ENCODE results near the gene MPO. TPM values are rescaled to one million over a fixed set of nuclear protein-coding genes. Genes with fewer than 3 reads are reported as not detected.

Gene MPO
- total and polyA plus RNA-seq, 2 donors (not counting 3 experiments of a cell fraction or from before 2014, with no cell fraction given) = not detected

DNA sequence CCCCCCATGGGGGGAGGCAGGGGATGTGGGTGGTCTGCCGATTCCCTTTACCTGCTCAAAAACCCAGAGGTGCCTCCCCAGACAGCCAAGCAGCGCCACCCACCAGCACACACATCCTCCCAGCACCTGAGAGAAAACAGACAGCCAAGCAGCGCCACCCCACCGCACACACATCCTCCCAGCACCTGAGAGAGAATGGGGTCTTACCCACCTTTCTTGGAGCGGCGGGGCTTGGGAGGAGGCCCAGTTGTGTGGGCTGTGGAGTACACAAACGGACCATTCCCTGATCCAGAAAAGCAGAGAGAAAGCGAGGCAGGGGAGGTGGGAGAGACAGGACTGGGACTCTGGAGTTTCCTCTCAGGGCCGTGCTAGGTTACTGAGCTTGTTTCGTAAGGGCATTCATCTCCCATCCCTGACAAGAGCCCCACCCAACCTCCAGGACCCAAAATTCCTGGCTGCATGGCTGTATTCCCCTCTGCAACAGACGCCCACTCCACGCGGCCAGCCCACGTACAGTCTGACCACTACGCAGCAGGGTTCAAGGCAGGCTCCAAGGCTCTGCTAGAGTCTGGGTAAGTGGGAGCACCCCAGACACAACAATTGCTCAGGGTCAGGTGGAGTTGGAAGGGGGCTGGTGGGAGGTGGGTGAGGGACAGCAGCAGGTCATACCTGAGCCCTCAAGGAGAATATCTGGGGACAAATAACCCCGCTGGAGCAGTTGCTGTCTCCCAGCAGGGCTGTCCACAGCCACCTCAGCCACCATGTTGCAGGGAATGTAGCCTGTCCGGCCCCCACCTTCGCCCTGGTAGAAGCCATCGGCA lies 25.6 kb upstream of the MPO start:
- H3K9me3 ChIP-seq (replicated peaks; ENCODE audit: control insufficient read depth, insufficient read depth, low read length) = no peaks in the 10 kb centered on the region
- H3K9ac ChIP-seq (replicated peaks; ENCODE audit: extremely low read depth, insufficient read depth, low read length) = no peak overlapping the region
- H3K4me3 ChIP-seq (replicated peaks in 1 of 3; ENCODE audit: insufficient read depth in 1 of 3, low read depth in 1 of 3, low read length in 3 of 3) = no peak overlapping the region
- H4K20me1 ChIP-seq (replicated peaks; ENCODE audit: control insufficient read depth, extremely low read depth, insufficient read depth, low read length) = no peaks in the 10 kb centered on the region
- no peaks in the 10 kb centered on the region for H3K27me3 ChIP-seq (ENCODE audit: control insufficient read depth in 2 of 2, insufficient read depth in 2 of 2, low read length in 2 of 2)
- FAIRE-seq (no peak), DNase-seq (ENCODE audit: low read depth, low spot score) (no peak)
- H3K4me2 ChIP-seq (ENCODE audit: insufficient read depth, low read length) = no peak overlapping the region
- intact Hi-C loops (cut with micrococcal nuclease) = no loop called here
- no peak overlapping the region for H3K27ac ChIP-seq (ENCODE audit: insufficient read depth, low read depth, low read length)
- dilution Hi-C loops (cut with MboI; ENCODE audit: extremely low pct_ligation_motif_present, low sequenced_read_pairs) = no loop called here
- H2AFZ ChIP-seq (ENCODE audit: low read depth, low read length) = no peak overlapping the region
- ChIA-PET CTCF (interaction anchor here (2.6 kb wide), 1 partner anchor 111 kb away, joined by 30 read pairs; the partner anchor contains the start of gene RNF43), POLR2A (no interaction called here)
- H3K4me1 ChIP-seq (ENCODE audit: control insufficient read depth, extremely low read depth, insufficient read depth, low read length) = no peaks in the 10 kb centered on the region
- H3K79me2 ChIP-seq (ENCODE audit: control insufficient read depth, insufficient read depth, low read length) = no peaks in the 10 kb centered on the region
- no TSS peak for BruUV-seq (replicated peaks)
- no peak for TF ChIP-seq POLR2A (IDR thresholded peaks at IDR 0.05; ENCODE audit: low read depth, low read length)
- TF ChIP-seq POLR2AphosphoS5 (IDR thresholded peaks at IDR 0.05; ENCODE audit: insufficient read depth, low read depth, low read length) = no peak
- TF ChIP-seq EZH2 (IDR thresholded peaks at IDR 0.05; ENCODE audit: borderline replicate concordance, low read depth, low read length, severe bottlenecking) = no peak
- no peak for TF ChIP-seq MYC (IDR thresholded peaks at IDR 0.05; ENCODE audit: low read depth, low read length)
- TF ChIP-seq CTCF (IDR thresholded peaks at IDR 0.05; ENCODE audit: extremely low read depth in 1 of 2, insufficient read depth in 1 of 2, low read depth in 1 of 2, low read length in 2 of 2) = no peak
- TF ChIP-seq, protein P1, sequence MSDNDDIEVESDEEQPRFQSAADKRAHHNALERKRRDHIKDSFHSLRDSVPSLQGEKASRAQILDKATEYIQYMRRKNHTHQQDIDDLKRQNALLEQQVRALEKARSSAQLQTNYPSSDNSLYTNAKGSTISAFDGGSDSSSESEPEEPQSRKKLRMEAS (IDR thresholded peaks at IDR 0.05; ENCODE audit: insufficient read depth, insufficient read length) = no peak
- TF ChIP-seq GATA2 (IDR thresholded peaks at IDR 0.05; ENCODE audit: insufficient read depth, insufficient read length, low read depth, low read length) = no peak
- TF ChIP-seq FOS (IDR thresholded peaks at IDR 0.05; ENCODE audit: borderline replicate concordance, insufficient read depth, low read length) = no peak
- no peak for TF ChIP-seq JUN (IDR thresholded peaks at IDR 0.05; ENCODE audit: borderline replicate concordance, insufficient read depth, insufficient read length, low read depth)
- no peaks in the 10 kb centered on the region for H3K36me3 ChIP-seq (ENCODE audit: control insufficient read depth in 2 of 2, extremely low read depth in 1 of 2, insufficient read depth in 2 of 2, low read length in 2 of 2)
- no peaks in the 10 kb centered on the region for H3K9me1 ChIP-seq (replicated peaks; ENCODE audit: control insufficient read depth, extremely low read depth, insufficient read depth, low read length)

Data from endothelial cell of umbilical vein (primary cell).